ENCODE results near the gene PIKFYVE.
"Not testable (repeated sequence)": the region's sequence is repeated elsewhere in the genome, so short reads cannot be mapped to it uniquely, and the experiment has no call there.

PIKFYVE gene

DNA sequence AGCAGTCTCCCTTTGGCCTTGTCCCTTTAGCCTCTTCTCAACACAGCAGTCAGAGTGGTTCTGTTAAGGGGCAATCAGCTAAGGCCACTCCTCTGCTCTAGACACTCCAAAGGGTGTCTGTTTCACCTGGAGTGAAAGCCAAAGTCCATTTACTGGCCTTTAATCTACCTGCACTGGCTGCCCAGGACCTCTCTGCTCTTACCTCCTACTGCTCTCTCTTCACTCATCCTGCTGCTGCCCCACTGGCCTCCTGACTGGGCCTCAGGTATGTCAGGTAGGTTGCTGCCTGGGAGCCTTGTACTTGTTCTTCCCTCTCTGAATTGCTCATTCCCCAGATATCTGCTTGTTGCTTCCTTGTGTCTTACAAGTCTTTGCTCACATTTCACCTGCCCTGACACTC lies 68.2 kb downstream of the PIKFYVE start:
- H3K9ac ChIP-seq (ENCODE audit: low read length): no peak overlapping the region
- no peak overlapping the region for H3K27ac ChIP-seq (ENCODE audit: low read depth, low read length)
- no peak overlapping the region for H2BK15ac ChIP-seq (replicated peaks; ENCODE audit: low read depth)
- H3K27me3 ChIP-seq (ENCODE audit: insufficient read depth, low read length, poor library complexity): no peaks in the 10 kb centered on the region
- DNase-seq: no peak
- no peak overlapping the region for H4K8ac ChIP-seq (ENCODE audit: low read depth, low read length)
- H3K79me1 ChIP-seq (ENCODE audit: low read length): no peaks in the 10 kb centered on the region
- no peak overlapping the region for H3K56ac ChIP-seq (ENCODE audit: low read length)
- H3K4me2 ChIP-seq (ENCODE audit: low read length): no peak overlapping the region
- H3K4me3 ChIP-seq (ENCODE audit: low read length): no peak overlapping the region
- H3K4me1 ChIP-seq (ENCODE audit: control insufficient read depth, low read depth, low read length): no peaks in the 10 kb centered on the region
- no peak overlapping the region for H2BK5ac ChIP-seq (ENCODE audit: low read length)
- H3K23ac ChIP-seq (ENCODE audit: low read length): no peak overlapping the region
- no peak overlapping the region for H4K5ac ChIP-seq (ENCODE audit: low read length)
- no peak overlapping the region for H2BK120ac ChIP-seq (ENCODE audit: low read depth, low read length)
- no peak overlapping the region for H3K4ac ChIP-seq (ENCODE audit: low read depth, low read length)
- H3K18ac ChIP-seq (ENCODE audit: low read length): no peak overlapping the region
- no peaks in the 10 kb centered on the region for H3K79me2 ChIP-seq (ENCODE audit: control insufficient read depth, insufficient read depth, low read length)
- H2AK5ac ChIP-seq (ENCODE audit: low read length): no peak overlapping the region
- peaks cover 4% of the 10 kb centered on the region for H3K36me3 ChIP-seq (ENCODE audit: control insufficient read depth, insufficient read depth, low read length)

DNA sequence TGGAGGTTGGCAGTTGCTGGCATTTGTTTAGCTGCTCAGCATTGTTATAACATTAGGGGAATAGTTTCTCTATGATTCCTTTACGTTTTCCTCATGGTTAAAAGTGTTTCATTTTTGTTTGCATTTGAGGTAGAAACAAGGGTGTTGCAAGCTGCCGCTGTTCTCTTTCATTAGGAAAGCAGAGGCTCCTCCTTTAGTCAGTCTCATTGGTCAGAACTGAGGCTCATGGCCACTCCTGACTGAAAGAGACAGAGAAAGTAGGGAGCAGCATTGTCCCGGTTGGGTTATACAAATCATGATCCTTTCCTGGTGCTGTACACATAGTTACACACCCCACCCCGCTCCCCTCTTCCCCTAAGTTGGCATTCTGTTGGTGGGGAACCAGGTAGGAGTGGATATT lies 80.7 kb downstream of the PIKFYVE start:
- Histone ChIP-seq H3K4me2 (ENCODE audit: low read length) (no peak overlapping the region), H3K79me1 (ENCODE audit: low read length) (no peaks in the 10 kb centered on the region), H4K5ac (ENCODE audit: low read length) (no peak overlapping the region), H3K27me3 (ENCODE audit: insufficient read depth, low read length, poor library complexity) (no peaks in the 10 kb centered on the region), H3K4me1 (ENCODE audit: control insufficient read depth, low read depth, low read length) (no peaks in the 10 kb centered on the region), H3K4me3 (ENCODE audit: low read length) (no peak overlapping the region), H3K4ac (ENCODE audit: low read depth, low read length) (no peak overlapping the region), H3K36me3 (ENCODE audit: control insufficient read depth, insufficient read depth, low read length) (peaks cover 4% of the 10 kb centered on the region), H2AK5ac (ENCODE audit: low read length) (no peak overlapping the region), H2BK120ac (ENCODE audit: low read depth, low read length) (no peak overlapping the region), H3K79me2 (ENCODE audit: control insufficient read depth, insufficient read depth, low read length) (no peaks in the 10 kb centered on the region), H2BK5ac (ENCODE audit: low read length) (no peak overlapping the region), H3K27ac (ENCODE audit: low read depth, low read length) (no peak overlapping the region), H3K56ac (ENCODE audit: low read length) (no peak overlapping the region), H3K18ac (ENCODE audit: low read length) (no peak overlapping the region), H3K9ac (ENCODE audit: low read length) (no peak overlapping the region), H2BK15ac (replicated peaks; ENCODE audit: low read depth) (no peak overlapping the region), H4K8ac (ENCODE audit: low read depth, low read length) (no peak overlapping the region), H3K23ac (ENCODE audit: low read length) (no peak overlapping the region)
- DNase-seq: no peak
- WGBS (ENCODE audit: extremely low coverage, insufficient coverage, low lambda C conversion rate): no CpG with 5 or more reads among the region's 4 CpGs

DNA sequence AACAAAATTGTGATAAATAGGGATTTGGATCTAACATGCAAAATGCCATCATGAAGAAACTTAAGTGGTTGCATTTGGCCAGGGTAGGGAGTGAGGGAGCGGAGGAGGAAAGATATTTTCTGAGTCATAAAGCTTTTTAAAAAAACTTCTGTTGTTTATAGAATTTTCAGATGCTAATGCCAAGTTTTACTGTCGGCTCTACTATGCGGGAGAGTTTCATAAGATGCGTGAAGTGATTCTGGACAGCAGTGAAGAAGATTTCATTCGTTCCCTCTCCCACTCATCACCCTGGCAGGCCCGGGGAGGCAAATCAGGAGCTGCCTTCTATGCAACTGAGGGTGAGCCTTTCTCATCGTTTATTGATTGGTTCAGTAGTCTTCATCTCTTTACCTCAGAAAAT lies 84.6 kb downstream of the PIKFYVE start:
- peaks cover 4% of the 10 kb centered on the region for H3K36me3 ChIP-seq (ENCODE audit: control insufficient read depth, insufficient read depth, low read length)
- H3K27me3 ChIP-seq (ENCODE audit: insufficient read depth, low read length, poor library complexity): no peaks in the 10 kb centered on the region

DNA sequence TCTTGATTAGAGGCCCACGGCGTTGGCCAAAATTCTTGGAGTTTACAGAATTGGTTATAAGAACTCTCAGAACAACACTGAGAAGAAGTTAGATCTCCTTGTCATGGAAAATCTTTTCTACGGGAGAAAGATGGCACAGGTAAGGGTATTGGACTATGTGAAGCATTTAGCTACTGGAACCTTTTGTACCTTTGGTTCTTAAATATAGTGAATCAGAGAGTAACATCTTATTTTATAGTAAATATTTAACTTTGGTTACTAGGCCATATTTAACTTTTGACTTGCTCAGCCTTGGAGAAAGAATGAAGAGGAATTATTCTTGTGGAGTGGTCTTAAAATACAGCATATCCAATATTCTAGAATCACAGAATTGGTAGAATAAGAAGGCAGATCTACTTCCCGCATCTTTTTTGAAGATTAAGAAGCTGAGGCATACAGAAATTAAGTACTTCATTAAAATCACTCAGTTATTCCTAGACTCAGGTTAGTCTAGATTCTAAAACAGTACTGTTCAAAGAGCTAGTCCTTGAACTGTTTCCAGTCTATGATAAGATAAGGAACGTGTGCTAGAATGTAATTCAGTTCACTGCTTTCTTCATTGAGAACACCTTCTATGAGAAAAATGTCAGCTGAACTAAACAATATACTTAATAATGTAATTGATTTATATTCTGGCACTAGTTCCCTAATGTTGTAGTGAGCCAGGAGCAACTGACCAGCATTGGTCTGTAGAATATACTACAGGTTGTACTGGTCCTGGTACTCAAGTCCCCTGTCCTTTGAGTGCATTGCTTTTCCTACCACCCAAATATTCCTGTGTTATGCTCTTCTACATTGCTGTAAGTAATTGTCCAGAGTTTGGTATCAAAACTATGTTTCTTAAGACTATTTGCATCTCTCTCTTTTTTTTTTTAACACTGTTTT lies 86.9 kb downstream of the PIKFYVE start:
- Histone ChIP-seq H3K23ac (ENCODE audit: low read length) (no peak overlapping the region), H3K79me2 (ENCODE audit: control insufficient read depth, insufficient read depth, low read length) (no peaks in the 10 kb centered on the region), H3K18ac (ENCODE audit: low read length) (no peak overlapping the region), H3K56ac (ENCODE audit: low read length) (no peak overlapping the region), H4K8ac (ENCODE audit: low read depth, low read length) (no peak overlapping the region), H2BK120ac (ENCODE audit: low read depth, low read length) (no peak overlapping the region), H3K4ac (ENCODE audit: low read depth, low read length) (no peak overlapping the region), H3K4me1 (ENCODE audit: control insufficient read depth, low read depth, low read length) (no peaks in the 10 kb centered on the region), H3K79me1 (ENCODE audit: low read length) (no peaks in the 10 kb centered on the region), H2AK5ac (ENCODE audit: low read length) (no peak overlapping the region), H3K9ac (ENCODE audit: low read length) (no peak overlapping the region), H3K4me2 (ENCODE audit: low read length) (no peak overlapping the region), H3K4me3 (ENCODE audit: low read length) (no peak overlapping the region), H2BK5ac (ENCODE audit: low read length) (no peak overlapping the region), H4K5ac (ENCODE audit: low read length) (no peak overlapping the region), H3K36me3 (ENCODE audit: control insufficient read depth, insufficient read depth, low read length) (peaks cover 4% of the 10 kb centered on the region), H3K27ac (ENCODE audit: low read depth, low read length) (no peak overlapping the region), H3K27me3 (ENCODE audit: insufficient read depth, low read length, poor library complexity) (no peaks in the 10 kb centered on the region), H2BK15ac (replicated peaks; ENCODE audit: low read depth) (no peak overlapping the region)
- WGBS (ENCODE audit: extremely low coverage, insufficient coverage, low lambda C conversion rate): no CpG with 5 or more reads among the region's 5 CpGs
- no peak for DNase-seq

More for the DNA sequence above, 84.6 kb downstream of the PIKFYVE start:
- Histone ChIP-seq H2AK5ac (ENCODE audit: low read length) (no peak overlapping the region), H3K4me1 (ENCODE audit: control insufficient read depth, low read depth, low read length) (no peaks in the 10 kb centered on the region), H2BK120ac (ENCODE audit: low read depth, low read length) (no peak overlapping the region), H4K5ac (ENCODE audit: low read length) (no peak overlapping the region), H3K4me3 (ENCODE audit: low read length) (no peak overlapping the region), H3K56ac (ENCODE audit: low read length) (no peak overlapping the region), H2BK15ac (replicated peaks; ENCODE audit: low read depth) (no peak overlapping the region), H3K23ac (ENCODE audit: low read length) (no peak overlapping the region), H4K8ac (ENCODE audit: low read depth, low read length) (no peak overlapping the region), H3K27ac (ENCODE audit: low read depth, low read length) (no peak overlapping the region), H3K4me2 (ENCODE audit: low read length) (no peak overlapping the region), H3K4ac (ENCODE audit: low read depth, low read length) (no peak overlapping the region), H3K79me2 (ENCODE audit: control insufficient read depth, insufficient read depth, low read length) (no peaks in the 10 kb centered on the region), H3K18ac (ENCODE audit: low read length) (no peak overlapping the region), H2BK5ac (ENCODE audit: low read length) (no peak overlapping the region), H3K9ac (ENCODE audit: low read length) (no peak overlapping the region), H3K79me1 (ENCODE audit: low read length) (no peaks in the 10 kb centered on the region)
- DNase-seq: no peak
- WGBS (ENCODE audit: extremely low coverage, insufficient coverage, low lambda C conversion rate): no CpG with 5 or more reads among the region's 7 CpGs

DNA sequence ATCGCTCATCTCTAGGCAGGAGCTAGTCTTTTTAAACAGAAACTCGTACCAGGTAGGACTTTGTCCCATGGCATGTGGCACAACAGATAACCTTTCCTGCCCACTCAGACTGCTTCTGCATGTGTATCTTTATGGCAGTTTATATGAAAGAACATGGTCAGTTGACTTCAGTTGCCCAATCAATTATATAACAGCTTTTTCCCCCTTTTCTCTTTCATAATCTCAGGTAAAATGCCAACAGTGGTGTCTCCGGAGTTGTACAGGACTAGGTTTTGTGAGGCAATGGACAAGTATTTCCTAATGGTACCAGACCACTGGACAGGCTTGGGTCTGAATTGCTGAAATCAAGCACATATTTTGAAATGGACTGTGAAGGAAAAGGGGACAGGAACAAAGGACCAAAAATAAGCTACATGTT lies 88.9 kb downstream of the PIKFYVE start:
- H4K5ac ChIP-seq (ENCODE audit: low read length): no peak overlapping the region
- H3K9ac ChIP-seq (ENCODE audit: low read length): no peak overlapping the region
- no peak overlapping the region for H3K4me2 ChIP-seq (ENCODE audit: low read length)
- no peaks in the 10 kb centered on the region for H3K4me1 ChIP-seq (ENCODE audit: control insufficient read depth, low read depth, low read length)
- no peak overlapping the region for H3K23ac ChIP-seq (ENCODE audit: low read length)
- no peak overlapping the region for H2BK120ac ChIP-seq (ENCODE audit: low read depth, low read length)
- H3K27me3 ChIP-seq (ENCODE audit: insufficient read depth, low read length, poor library complexity): no peaks in the 10 kb centered on the region
- H3K36me3 ChIP-seq (ENCODE audit: control insufficient read depth, insufficient read depth, low read length): peaks cover 5% of the 10 kb centered on the region
- no peak overlapping the region for H3K4me3 ChIP-seq (ENCODE audit: low read length)
- WGBS (ENCODE audit: extremely low coverage, insufficient coverage, low lambda C conversion rate): no CpG with 5 or more reads among the region's 3 CpGs
- no peak for DNase-seq
- no peak overlapping the region for H3K4ac ChIP-seq (ENCODE audit: low read depth, low read length)
- H2BK5ac ChIP-seq (ENCODE audit: low read length): no peak overlapping the region
- H3K56ac ChIP-seq (ENCODE audit: low read length): no peak overlapping the region
- H2AK5ac ChIP-seq (ENCODE audit: low read length): no peak overlapping the region
- H3K27ac ChIP-seq (ENCODE audit: low read depth, low read length): no peak overlapping the region
- no peaks in the 10 kb centered on the region for H3K79me2 ChIP-seq (ENCODE audit: control insufficient read depth, insufficient read depth, low read length)
- no peaks in the 10 kb centered on the region for H3K79me1 ChIP-seq (ENCODE audit: low read length)
- no peak overlapping the region for H3K18ac ChIP-seq (ENCODE audit: low read length)
- H2BK15ac ChIP-seq (replicated peaks; ENCODE audit: low read depth): no peak overlapping the region
- no peak overlapping the region for H4K8ac ChIP-seq (ENCODE audit: low read depth, low read length)

DNA sequence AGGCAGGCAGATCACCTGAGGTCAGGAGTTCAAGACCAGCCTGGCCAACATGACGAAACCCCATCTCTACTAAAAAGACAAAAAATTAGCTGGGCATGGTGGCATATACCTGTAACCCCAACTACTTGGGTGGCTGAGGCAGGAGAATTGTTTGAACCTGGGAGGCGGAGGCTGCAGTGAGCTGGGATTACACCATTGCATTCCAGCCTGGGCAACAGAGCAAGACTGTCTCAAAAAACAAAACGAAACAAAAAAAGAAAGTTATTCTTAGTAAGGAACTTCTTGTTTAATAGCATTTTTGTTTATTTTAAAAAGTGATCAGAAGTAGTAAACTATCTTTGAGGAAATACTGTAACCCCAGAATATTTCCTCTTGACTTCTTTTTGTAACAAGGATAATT lies 90.4 kb downstream of the PIKFYVE start:
- not testable (repeated sequence) for H4K5ac ChIP-seq (ENCODE audit: low read length); H3K27ac ChIP-seq (ENCODE audit: low read depth, low read length); H2AK5ac ChIP-seq (ENCODE audit: low read length); H3K4ac ChIP-seq (ENCODE audit: low read depth, low read length); H3K27me3 ChIP-seq (ENCODE audit: insufficient read depth, low read length, poor library complexity); H3K4me1 ChIP-seq (ENCODE audit: control insufficient read depth, low read depth, low read length); H3K79me2 ChIP-seq (ENCODE audit: control insufficient read depth, insufficient read depth, low read length); DNase-seq; H3K56ac ChIP-seq (ENCODE audit: low read length); H3K79me1 ChIP-seq (ENCODE audit: low read length); H2BK120ac ChIP-seq (ENCODE audit: low read depth, low read length); H3K36me3 ChIP-seq (ENCODE audit: control insufficient read depth, insufficient read depth, low read length); H2BK15ac ChIP-seq (replicated peaks; ENCODE audit: low read depth); H3K18ac ChIP-seq (ENCODE audit: low read length); H3K4me3 ChIP-seq (ENCODE audit: low read length); H4K8ac ChIP-seq (ENCODE audit: low read depth, low read length); H3K23ac ChIP-seq (ENCODE audit: low read length); H3K4me2 ChIP-seq (ENCODE audit: low read length); H2BK5ac ChIP-seq (ENCODE audit: low read length); H3K9ac ChIP-seq (ENCODE audit: low read length)
- no CpG with 5 or more reads among the region's 3 CpGs for WGBS (ENCODE audit: extremely low coverage, insufficient coverage, low lambda C conversion rate)
